ENCODE measurements around the gene MED13. TPM values are rescaled to one million over a fixed set of nuclear protein-coding genes. Genes with fewer than 3 reads are reported as not detected.
"Not testable (repeated sequence)": the region's sequence is repeated elsewhere in the genome, so short reads cannot be mapped to it uniquely, and the experiment has no call there.

Gene MED13
- total RNA-seq, 2 donors from 2014 or later, result 61.9 to 77.5 TPM

DNA sequence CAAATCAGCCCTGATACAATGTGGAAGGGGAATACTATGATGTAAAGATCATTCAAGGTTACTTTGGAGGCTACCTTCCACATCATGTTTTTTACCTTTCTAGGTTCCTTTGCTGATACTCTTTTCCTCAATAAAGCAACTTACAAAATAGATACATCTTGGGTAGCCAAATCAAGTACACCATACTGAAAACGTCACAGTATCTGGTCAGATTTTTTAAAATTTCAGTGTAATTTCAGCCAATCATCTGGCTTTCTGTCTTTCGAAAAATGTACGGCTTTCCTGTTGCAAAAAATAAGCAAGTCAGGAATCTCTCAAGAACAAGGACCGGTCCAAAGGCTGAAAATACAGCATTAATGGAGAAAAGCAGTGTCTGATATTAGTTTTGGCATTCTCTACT, 15.6 kb upstream of the MED13 start:
- no peaks in the 10 kb centered on the region for H3K27me3 ChIP-seq
- H3K9ac ChIP-seq (ENCODE audit: low read depth in 2 of 2, low read length in 2 of 2), result no peak overlapping the region
- H3K27ac ChIP-seq, result no peak overlapping the region
- H3K9me3 ChIP-seq, result no peaks in the 10 kb centered on the region
- H3K36me3 ChIP-seq, result no peaks in the 10 kb centered on the region
- H3K4me1 ChIP-seq, result no peaks in the 10 kb centered on the region
- TF ChIP-seq, protein P1, sequence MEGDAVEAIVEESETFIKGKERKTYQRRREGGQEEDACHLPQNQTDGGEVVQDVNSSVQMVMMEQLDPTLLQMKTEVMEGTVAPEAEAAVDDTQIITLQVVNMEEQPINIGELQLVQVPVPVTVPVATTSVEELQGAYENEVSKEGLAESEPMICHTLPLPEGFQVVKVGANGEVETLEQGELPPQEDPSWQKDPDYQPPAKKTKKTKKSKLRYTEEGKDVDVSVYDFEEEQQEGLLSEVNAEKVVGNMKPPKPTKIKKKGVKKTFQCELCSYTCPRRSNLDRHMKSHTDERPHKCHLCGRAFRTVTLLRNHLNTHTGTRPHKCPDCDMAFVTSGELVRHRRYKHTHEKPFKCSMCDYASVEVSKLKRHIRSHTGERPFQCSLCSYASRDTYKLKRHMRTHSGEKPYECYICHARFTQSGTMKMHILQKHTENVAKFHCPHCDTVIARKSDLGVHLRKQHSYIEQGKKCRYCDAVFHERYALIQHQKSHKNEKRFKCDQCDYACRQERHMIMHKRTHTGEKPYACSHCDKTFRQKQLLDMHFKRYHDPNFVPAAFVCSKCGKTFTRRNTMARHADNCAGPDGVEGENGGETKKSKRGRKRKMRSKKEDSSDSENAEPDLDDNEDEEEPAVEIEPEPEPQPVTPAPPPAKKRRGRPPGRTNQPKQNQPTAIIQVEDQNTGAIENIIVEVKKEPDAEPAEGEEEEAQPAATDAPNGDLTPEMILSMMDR (IDR thresholded peaks at IDR 0.05), result no peak
- no peak overlapping the region for H3K4me3 ChIP-seq
- intact Hi-C loops (cut with DNase I), result no loop called here
- no peak for DNase-seq

- no peaks in the 10 kb centered on the region for H3K27me3 ChIP-seq
- H3K9me3 ChIP-seq, result no peaks in the 10 kb centered on the region
- intact Hi-C loops (cut with DNase I), result no loop called here
- TF ChIP-seq, protein P1 (IDR thresholded peaks at IDR 0.05), result no peak
- no peak for DNase-seq
- H3K4me1 ChIP-seq, result no peaks in the 10 kb centered on the region
- H3K36me3 ChIP-seq, result no peaks in the 10 kb centered on the region
- no peak overlapping the region for H3K27ac ChIP-seq
- no peak overlapping the region for H3K9ac ChIP-seq (ENCODE audit: low read depth in 2 of 2, low read length in 2 of 2)
- no peak overlapping the region for H3K4me3 ChIP-seq
Measured at GRCh38 chr17:62078009-62078408, 12.9 kb upstream of the MED13 start.

- Histone ChIP-seq H3K4me3 (no peak overlapping the region), H3K4me1 (no peaks in the 10 kb centered on the region), H3K9ac (ENCODE audit: low read depth in 2 of 2, low read length in 2 of 2) (no peak overlapping the region), H3K27me3 (no peaks in the 10 kb centered on the region), H3K36me3 (no peaks in the 10 kb centered on the region), H3K27ac (no peak overlapping the region), H3K9me3 (no peaks in the 10 kb centered on the region)
- intact Hi-C loops (cut with DNase I), result no loop called here
- DNase-seq, result no peak
- TF ChIP-seq, protein P1 (IDR thresholded peaks at IDR 0.05), result no peak
Measured at GRCh38 chr17:62076864-62077788, 12.0 kb upstream of the MED13 start.

DNA sequence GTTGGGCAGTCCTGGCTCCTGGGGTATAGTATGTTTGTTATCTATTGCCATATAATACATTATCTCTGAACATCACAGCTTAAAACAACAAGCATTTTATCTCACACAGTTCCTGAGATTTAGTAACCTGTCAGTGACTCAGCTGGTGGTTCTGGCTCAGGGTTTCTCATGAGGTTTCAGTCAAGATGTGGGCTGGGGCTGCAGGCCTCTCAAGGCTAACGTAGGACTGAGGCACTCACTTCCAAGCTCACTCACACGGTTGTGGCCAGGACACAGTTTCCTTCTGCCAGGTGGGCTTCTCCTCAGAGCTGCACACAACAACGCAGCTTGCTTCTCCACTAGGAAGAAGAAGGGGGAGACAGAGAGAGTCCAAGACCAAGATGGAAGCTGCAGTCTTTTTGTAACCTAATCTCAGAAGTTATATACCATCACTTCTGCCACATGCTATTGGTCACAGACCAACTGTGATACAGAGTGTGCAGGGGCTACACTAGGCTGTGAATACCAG, 10.3 kb upstream of the MED13 start:
- no peaks in the 10 kb centered on the region for H3K9me3 ChIP-seq
- DNase-seq, result no peak
- TF ChIP-seq, protein P1 (IDR thresholded peaks at IDR 0.05), result no peak
- intact Hi-C loops (cut with DNase I), result no loop called here
- H3K9ac ChIP-seq (ENCODE audit: low read depth in 2 of 2, low read length in 2 of 2), result no peak overlapping the region
- H3K4me1 ChIP-seq, result no peaks in the 10 kb centered on the region
- no peak overlapping the region for H3K4me3 ChIP-seq
- no peaks in the 10 kb centered on the region for H3K36me3 ChIP-seq
- no peak overlapping the region for H3K27ac ChIP-seq
- no peaks in the 10 kb centered on the region for H3K27me3 ChIP-seq

- intact Hi-C loops (cut with DNase I), result no loop called here
- TF ChIP-seq, protein P1 (IDR thresholded peaks at IDR 0.05), result no peak
- no peak for DNase-seq
Measured at GRCh38 chr17:62073993-62074392, 8.9 kb upstream of the MED13 start.

DNA sequence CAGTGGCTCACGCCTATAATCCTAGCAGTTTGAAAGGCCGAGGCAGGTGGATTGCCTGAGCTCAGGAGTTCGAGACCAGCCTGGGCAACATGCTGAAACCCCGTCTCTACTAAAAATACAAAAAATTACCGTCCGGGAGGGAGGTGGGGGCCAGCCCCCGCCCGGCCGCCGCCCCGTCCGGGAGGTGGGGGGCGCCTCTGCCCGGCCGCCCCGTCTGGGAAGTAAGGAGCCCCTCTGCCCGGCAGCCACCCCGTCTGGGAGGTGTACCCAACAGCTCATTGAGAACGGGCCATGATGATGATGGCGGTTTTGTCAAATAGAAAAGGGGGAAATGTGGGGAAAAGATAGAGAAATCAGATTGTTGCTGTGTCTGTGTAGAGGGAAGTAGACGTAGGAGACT, 7.8 kb upstream of the MED13 start:
- DNase-seq, result not testable (repeated sequence)

More at GRCh38 chr17:62073993-62074392, 8.9 kb upstream of the MED13 start:
- Histone ChIP-seq H3K27me3 (no peaks in the 10 kb centered on the region), H3K9ac (ENCODE audit: low read depth in 2 of 2, low read length in 2 of 2) (no peak overlapping the region), H3K4me3 (no peak overlapping the region), H3K4me1 (no peaks in the 10 kb centered on the region), H3K27ac (no peak overlapping the region), H3K36me3 (no peaks in the 10 kb centered on the region), H3K9me3 (no peaks in the 10 kb centered on the region)

More for the DNA sequence above, 7.8 kb upstream of the MED13 start:
- H3K27ac ChIP-seq; H3K27me3 ChIP-seq; H3K4me3 ChIP-seq; H3K36me3 ChIP-seq; intact Hi-C loops (cut with DNase I); H3K9ac ChIP-seq (ENCODE audit: low read depth in 2 of 2, low read length in 2 of 2); H3K4me1 ChIP-seq; H3K9me3 ChIP-seq: not testable (repeated sequence)
